ENCODE data around the gene STING1.
A peak's percentile ranks its signal among the peaks of the same experiment; 100 is the strongest.

Gene STING1

GRCh38 chr5:139474890-139475791, 7.4 kb downstream of the STING1 start:
- peaks cover 11% of the 10 kb centered on the region for H4K20me1 ChIP-seq (ENCODE audit: insufficient read depth, low read length, poor library complexity, severe bottlenecking)
- peaks cover 88% of the 10 kb centered on the region for H3K4me1 ChIP-seq (ENCODE audit: insufficient read depth, low read length, poor library complexity, severe bottlenecking)
- H3K9me2 ChIP-seq (replicated peaks; ENCODE audit: low read depth, low read length): no peaks in the 10 kb centered on the region
- H3K4me3 ChIP-seq (ENCODE audit: low read length, poor library complexity, severe bottlenecking): peak overlapping the region; percentile 64
- no peaks in the 10 kb centered on the region for H3F3A ChIP-seq (ENCODE audit: low read depth)
- H3K9ac ChIP-seq (ENCODE audit: low read depth, low read length, poor library complexity, severe bottlenecking): peak overlapping the region; percentile 95
- no peak overlapping the region for H2AFZ ChIP-seq (ENCODE audit: low read length)
- no peaks in the 10 kb centered on the region for H3K27me3 ChIP-seq (ENCODE audit: insufficient read depth, low read length, poor library complexity, severe bottlenecking)
- H3K79me2 ChIP-seq (ENCODE audit: insufficient read depth, low read length): peaks cover 82% of the 10 kb centered on the region
- H3K4me2 ChIP-seq (ENCODE audit: low read depth, low read length, poor library complexity, severe bottlenecking): peak overlapping the region; percentile 87
- H3K9me3 ChIP-seq (ENCODE audit: insufficient read depth, low read depth, low read length): no peaks in the 10 kb centered on the region
- peaks cover 16% of the 10 kb centered on the region; the same call in 1 of the 2 replicates for H3K36me3 ChIP-seq (ENCODE audit: insufficient read depth, low read length)
- TF ChIP-seq EZH2phosphoT487 (IDR thresholded peaks at IDR 0.05; ENCODE audit: borderline replicate concordance) (no peak), CTCF (conservative IDR thresholded peaks at IDR 0.05; ENCODE audit: low read length) (no peak)

- H4K20me1 ChIP-seq (ENCODE audit: insufficient read depth, low read length, poor library complexity, severe bottlenecking): peaks cover 8% of the 10 kb centered on the region
- TF ChIP-seq CTCF (conservative IDR thresholded peaks at IDR 0.05; ENCODE audit: low read length): 0 out of 2 replicates have a peak, but pooled peaks have one; percentile 17
- no peak for TF ChIP-seq EZH2phosphoT487 (IDR thresholded peaks at IDR 0.05; ENCODE audit: borderline replicate concordance)
- peaks cover 66% of the 10 kb centered on the region for H3K79me2 ChIP-seq (ENCODE audit: insufficient read depth, low read length)
- no peaks in the 10 kb centered on the region for H3K27me3 ChIP-seq (ENCODE audit: insufficient read depth, low read length, poor library complexity, severe bottlenecking)
- peaks cover 16% of the 10 kb centered on the region; the same call in 1 of the 2 replicates for H3K36me3 ChIP-seq (ENCODE audit: insufficient read depth, low read length)
- H3K4me1 ChIP-seq (ENCODE audit: insufficient read depth, low read length, poor library complexity, severe bottlenecking): peaks cover 84% of the 10 kb centered on the region
- peak overlapping the region; percentile 87 for H3K4me2 ChIP-seq (ENCODE audit: low read depth, low read length, poor library complexity, severe bottlenecking)
- no peaks in the 10 kb centered on the region for H3K9me2 ChIP-seq (replicated peaks; ENCODE audit: low read depth, low read length)
- peak overlapping the region; percentile 28 for H3K4me3 ChIP-seq (ENCODE audit: low read length, poor library complexity, severe bottlenecking)
- H3F3A ChIP-seq (ENCODE audit: low read depth): no peaks in the 10 kb centered on the region
- no peak overlapping the region for H2AFZ ChIP-seq (ENCODE audit: low read length)
- no peaks in the 10 kb centered on the region for H3K9me3 ChIP-seq (ENCODE audit: insufficient read depth, low read depth, low read length)
- H3K9ac ChIP-seq (ENCODE audit: low read depth, low read length, poor library complexity, severe bottlenecking): peak overlapping the region; percentile 95
Observed at GRCh38 chr5:139473565-139473964, 9.0 kb downstream of the STING1 start.

GRCh38 chr5:139473105-139473504, 9.5 kb downstream of the STING1 start:
- no peaks in the 10 kb centered on the region for H3K27me3 ChIP-seq (ENCODE audit: insufficient read depth, low read length, poor library complexity, severe bottlenecking)
- peak overlapping the region; percentile 87 for H3K4me2 ChIP-seq (ENCODE audit: low read depth, low read length, poor library complexity, severe bottlenecking)
- peak overlapping the region; percentile 95 for H3K9ac ChIP-seq (ENCODE audit: low read depth, low read length, poor library complexity, severe bottlenecking)
- peak overlapping the region; percentile 28 for H3K4me3 ChIP-seq (ENCODE audit: low read length, poor library complexity, severe bottlenecking)
- peaks cover 62% of the 10 kb centered on the region for H3K79me2 ChIP-seq (ENCODE audit: insufficient read depth, low read length)
- H4K20me1 ChIP-seq (ENCODE audit: insufficient read depth, low read length, poor library complexity, severe bottlenecking): peaks cover 3% of the 10 kb centered on the region
- no peaks in the 10 kb centered on the region for H3K9me3 ChIP-seq (ENCODE audit: insufficient read depth, low read depth, low read length)
- H2AFZ ChIP-seq (ENCODE audit: low read length): no peak overlapping the region
- peaks cover 14% of the 10 kb centered on the region; the same call in 1 of the 2 replicates for H3K36me3 ChIP-seq (ENCODE audit: insufficient read depth, low read length)
- no peak for TF ChIP-seq CTCF (conservative IDR thresholded peaks at IDR 0.05; ENCODE audit: low read length)
- no peak for TF ChIP-seq EZH2phosphoT487 (IDR thresholded peaks at IDR 0.05; ENCODE audit: borderline replicate concordance)
- peaks cover 84% of the 10 kb centered on the region for H3K4me1 ChIP-seq (ENCODE audit: insufficient read depth, low read length, poor library complexity, severe bottlenecking)
- no peaks in the 10 kb centered on the region for H3K9me2 ChIP-seq (replicated peaks; ENCODE audit: low read depth, low read length)
- no peaks in the 10 kb centered on the region for H3F3A ChIP-seq (ENCODE audit: low read depth)
